ENCODE data around the gene KCNK2. TPM values are rescaled to one million over a fixed set of nuclear protein-coding genes. Genes with fewer than 3 reads are reported as not detected.

The KCNK2 gene
- total RNA-seq, 1 experiment from 2014 or later, result 8.7 TPM

DNA sequence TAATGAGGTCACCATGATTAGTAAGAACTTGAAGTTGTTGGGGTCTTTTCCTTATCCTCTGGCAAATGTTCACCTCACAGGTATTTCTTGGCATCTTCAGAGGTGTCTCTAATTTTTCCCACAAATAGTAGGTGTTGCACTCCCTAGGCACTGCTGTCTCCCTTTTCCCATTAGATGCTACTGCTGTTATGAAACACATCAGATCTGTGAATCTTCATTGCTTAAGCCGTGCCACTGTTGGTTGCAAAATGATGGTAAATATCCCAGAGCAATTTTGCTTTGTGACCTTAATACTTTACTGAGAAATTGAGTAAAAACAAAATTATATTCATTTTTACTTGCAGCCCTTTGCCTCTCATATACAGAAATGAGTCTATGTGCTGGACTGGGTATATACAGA is 169.6 kb downstream of the KCNK2 start:
- DNase-seq (ENCODE audit: low read depth), result no peak

DNA sequence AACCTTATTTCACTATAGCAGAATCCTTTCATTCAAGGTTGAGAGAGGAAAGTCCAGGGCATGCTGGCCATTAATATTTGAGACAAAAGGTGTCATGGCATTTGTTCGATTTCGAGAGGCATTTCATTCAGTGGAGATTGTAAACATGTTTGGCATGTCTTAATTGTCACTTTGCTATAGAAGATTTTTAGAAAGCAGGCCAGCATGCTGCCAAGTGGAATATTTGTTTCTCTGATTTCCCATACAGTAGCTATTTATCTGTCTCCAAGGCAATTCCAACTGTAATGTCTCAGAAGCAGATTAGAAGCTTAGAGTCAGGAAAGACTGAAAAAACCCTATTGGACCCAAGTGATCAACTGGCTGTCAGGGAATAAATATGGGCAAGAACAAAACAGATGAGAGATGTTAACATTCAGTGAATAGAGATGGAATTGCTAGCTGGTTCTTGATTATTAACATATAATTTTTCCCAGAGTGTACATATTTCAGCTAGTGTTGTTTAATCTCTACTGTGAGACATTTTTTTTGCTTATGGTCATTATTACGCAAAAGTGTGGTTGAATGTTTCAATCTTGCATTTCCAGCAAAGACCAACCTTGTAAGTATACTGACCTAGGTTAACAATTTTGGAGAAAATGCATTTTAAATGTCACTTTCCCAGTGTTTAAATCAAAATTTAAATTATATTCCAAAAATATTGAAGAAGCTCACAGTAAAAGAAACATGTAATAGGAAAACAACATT is 174.6 kb downstream of the KCNK2 start:
- DNase-seq (ENCODE audit: low read depth), result no peak

DNA sequence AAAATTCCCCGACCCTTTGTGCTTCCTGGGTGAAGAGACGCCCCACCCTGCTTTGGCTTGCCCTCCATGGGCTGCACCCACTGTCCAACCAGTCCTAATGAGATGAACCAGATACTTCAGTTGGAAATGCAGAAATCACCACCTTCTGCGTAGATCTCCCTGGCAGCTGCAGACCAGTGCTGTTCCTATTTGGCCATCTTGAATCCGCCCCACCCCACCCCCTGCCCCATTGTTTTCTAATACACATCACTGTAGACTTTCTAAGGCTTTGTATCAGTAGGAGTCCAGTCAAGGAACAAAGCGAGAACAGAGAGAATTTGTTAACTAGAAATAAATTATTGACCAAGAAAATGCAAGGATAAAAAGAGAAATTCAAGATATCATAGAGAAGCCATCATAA is 178.2 kb downstream of the KCNK2 start:
- DNase-seq (ENCODE audit: low read depth), result no peak

DNA sequence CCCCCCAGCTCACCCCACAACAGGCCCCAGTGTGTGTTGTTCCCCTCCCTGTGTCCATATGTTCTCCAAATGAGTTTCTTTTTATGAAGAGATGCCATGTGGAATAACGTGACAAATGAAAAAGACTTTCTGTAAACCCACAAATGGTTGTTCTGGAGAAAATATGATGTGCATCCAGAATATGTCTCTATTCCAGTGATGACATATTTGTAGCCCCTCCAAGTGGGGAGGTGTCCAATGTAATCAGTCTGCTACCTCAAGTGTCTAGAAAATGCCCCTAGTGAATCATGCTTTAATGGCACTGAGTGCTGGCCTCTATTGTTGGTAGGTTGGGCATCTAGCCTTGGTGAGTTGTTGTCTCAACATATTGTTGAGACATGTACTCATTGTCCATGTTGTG is 179.6 kb downstream of the KCNK2 start:
- no peak for DNase-seq (ENCODE audit: low read depth)

DNA sequence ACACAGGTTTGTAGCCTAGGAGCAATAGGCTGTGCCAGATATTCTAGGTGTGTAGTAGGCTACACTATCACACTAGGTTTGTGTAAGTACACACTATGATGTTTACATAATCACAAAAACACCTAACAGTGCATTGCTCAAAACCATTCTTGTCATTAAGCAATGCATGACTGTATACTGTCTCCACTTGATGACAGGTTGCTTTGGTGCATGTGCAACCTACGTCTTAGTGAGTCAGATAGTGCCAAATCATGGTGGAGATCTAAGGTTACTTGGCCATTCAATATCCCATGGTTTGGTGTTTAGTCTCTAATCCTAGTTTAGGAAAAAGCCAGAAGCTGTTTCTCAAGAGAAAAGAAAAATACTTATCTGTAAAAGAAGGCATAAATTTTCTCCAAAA is 181.1 kb downstream of the KCNK2 start:
- DNase-seq (ENCODE audit: low read depth), result no peak

DNA sequence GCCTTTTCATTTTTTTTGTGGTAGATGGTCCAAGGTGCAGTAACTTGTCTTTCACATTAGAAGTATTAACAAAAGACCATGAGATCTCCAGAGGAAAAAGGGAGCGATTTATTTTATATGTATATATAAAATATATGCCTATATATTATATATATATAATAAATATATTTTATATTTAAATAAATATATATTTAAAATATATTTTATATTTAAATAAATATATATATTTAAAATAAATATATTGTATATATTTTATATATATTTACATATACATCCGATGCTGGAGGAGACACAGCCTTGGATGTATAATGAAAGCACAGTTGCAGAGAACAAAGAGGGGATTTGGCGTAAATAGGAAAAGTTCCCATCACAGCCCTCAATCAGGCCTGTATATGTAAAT is 182.1 kb downstream of the KCNK2 start:
- DNase-seq (ENCODE audit: low read depth), result no peak

DNA sequence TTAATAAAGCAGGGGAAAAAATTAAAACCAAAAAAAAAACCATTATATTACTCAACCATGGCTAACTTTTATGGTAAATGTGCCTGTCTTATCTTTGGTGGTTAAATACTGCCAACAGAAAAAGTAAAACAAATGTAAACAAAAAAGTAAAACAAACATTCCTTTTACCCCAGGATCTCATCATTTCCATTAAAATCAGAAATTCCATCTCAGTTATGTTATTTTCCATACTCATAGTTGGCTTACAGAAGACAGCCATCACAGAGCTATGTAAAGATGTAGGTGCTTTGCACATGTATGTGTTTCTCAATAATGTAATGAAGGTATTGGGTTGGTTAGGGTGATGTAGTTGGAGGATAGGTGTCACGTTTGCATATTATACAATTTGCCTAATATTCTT is 185.0 kb downstream of the KCNK2 start:
- no peak for DNase-seq (ENCODE audit: low read depth)

DNA sequence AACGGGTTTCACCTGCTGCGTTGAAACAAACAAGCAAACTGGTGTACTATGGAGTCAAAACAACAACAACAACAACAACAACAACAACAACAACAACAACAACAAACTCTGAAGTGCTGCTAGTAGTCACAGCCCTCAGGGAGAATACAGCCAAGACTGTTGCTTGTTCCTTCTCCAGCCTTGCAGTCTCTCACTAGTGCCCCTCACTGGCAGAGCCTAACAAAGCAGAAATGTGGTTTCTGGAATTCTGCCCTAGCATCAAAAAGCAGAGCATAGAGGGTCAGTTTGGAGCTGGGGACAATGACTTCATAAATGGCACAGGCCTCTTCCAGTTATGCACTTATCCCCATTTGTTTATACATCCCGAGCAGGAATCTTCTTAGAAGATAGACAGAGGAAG is 187.4 kb downstream of the KCNK2 start:
- no peak for DNase-seq (ENCODE audit: low read depth)

DNA sequence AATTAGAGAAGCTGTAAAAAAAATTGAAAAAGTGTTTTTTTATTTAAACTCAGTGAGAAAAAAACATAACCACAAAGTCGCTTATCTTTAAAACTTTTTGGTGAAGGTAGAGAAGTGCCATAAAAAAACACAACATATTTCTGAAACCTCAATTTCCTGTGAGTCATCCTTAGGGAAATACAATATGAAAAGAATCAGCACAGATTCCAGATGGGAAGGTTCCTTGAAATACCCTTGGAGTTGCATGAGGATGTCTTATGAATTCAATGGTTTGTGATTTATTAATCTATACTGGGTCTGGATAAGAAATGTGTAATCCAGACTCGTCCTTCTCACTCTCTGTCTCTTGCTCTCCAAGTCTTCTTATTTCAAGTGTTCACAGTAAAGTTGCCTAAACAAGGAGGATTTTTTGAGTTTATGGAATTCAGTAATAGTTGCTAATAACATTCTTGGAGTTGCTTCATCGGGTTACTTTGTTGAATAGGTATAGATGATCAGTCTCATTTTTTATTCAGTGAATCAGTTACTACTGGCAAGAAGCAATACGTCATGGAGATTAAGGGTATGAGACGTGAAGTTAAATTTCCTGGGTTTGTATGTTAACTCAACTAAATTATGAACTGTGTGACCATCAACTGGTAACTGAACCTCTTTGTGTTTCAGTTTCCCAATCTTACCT is 191.4 kb downstream of the KCNK2 start:
- peak; percentile 85 for DNase-seq (ENCODE audit: low read depth)

DNA sequence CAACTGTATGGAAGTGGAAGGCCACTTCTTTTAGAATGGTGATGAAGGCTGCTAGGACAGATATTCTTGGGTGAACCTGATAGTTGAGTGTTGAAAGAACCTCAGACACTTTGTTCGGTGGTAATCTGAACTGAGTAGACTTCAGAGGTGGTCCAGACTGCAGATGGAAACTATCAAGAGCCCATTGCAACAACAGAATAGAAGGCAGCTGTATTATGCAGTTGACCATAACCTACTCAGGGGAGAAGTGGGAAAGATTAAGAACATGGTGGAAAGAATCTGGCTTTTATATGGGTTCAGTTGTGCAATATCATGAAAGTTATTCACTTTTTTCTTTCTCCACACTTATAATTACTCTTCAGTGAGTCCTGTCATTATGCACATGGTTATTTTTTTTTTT is 194.0 kb downstream of the KCNK2 start:
- DNase-seq (ENCODE audit: low read depth), result no peak

DNA sequence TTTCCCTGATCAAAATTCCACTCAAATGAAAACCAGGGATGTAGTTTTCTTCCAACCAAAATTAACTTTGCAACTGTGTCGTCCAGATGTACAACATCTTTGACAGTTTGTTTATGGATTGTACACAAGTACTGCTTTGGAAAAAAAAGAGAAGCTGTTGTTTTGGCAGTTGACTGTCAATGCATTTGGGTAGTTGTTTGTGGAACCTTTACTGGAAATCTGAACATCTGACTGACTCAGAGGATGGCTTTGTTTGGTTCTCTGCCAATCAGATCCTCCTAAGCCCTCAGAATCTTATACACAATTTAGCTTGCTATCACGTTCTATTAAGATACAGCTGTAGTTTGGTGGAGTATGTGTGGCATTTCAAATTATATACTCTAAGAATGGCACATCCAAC is 195.0 kb downstream of the KCNK2 start:
- DNase-seq (ENCODE audit: low read depth), result peak; percentile 71

DNA sequence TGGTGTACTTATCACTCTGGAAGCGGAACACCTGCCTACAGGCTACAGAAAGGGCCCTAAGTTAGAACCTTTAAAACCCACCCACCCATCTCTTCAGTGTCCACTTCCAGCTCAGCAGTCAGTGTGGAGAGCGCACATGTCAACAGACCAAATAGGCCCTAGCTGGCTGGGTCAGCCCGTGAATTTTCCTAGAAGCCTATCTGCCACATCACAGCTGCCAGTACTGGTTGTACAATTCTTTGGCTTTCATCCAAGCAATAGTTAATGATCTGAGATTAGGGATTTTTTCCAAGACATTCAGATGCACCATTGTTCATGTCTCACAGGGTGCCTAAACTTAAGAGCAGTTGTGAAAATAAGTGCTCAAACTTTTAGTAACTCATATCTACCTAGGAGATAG is 197.1 kb downstream of the KCNK2 start:
- DNase-seq (ENCODE audit: low read depth), result no peak

DNA sequence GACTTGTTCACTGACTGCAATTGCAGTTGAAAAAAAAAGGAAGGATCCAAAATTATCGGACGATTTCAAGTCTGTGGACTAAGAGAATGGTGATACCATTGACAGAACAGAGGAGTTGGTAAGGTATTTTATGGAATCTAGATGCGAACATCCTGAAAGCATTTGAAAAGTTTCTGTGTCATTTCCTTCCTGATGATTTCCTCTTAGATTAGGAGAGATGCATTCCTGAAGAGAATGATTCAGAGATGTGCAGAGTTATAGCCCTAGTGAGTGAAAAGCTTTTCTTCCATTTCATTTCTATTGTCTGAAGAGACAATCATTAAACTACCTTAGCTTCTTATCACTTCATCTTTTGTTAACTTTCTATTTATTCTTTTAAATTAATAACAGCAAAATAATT is 200.0 kb downstream of the KCNK2 start:
- peak; percentile 23 for DNase-seq (ENCODE audit: low read depth)

DNA sequence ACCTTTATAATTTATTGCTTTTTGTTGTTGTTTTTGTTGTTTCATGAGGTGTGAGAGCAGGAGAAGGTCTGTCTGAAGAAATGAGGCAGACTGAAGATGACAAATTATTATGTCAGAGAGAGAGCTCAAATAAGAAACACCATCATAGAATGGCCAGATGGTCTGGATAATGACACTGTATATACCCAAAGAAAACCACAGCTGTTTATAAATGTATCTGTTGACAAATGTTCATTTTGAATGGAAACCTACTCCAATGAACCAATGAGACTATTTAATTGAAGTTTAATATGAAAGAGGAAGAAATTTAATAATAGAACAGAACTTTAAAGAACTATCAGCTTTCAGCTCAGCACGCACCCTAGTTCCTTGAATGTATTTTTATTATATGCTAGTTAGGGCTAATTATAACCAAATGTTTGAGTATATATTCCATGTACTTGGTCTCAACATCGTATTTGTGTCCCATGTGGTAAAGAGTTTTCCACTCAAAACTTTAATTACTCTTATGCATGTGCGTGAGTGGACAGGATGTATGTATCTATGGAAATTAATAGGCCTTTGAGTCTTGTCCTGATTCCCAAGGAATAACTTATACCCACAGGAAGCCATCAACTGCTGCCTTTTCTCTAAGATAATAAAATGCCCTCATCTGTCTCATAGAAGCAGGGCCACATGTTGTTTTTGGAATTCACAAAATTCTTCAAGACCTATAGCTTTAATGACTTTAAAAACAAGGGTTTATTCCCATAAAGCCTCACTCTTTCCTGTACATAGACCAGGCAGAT is 202.7 kb downstream of the KCNK2 start:
- DNase-seq (ENCODE audit: low read depth), result peak; percentile 32

Data from RPMI7951 (cell line).